T-cell (primary cell): ENCODE results near the gene MRPL44. TPM values are rescaled to one million over a fixed set of nuclear protein-coding genes. Genes with fewer than 3 reads are reported as not detected.

Source experiments
- ATAC-seq, 4 experiments: fragments of 200-7000 bp in 3 of 4; fragments of 150-1000 bp in 1 of 4; cut with Tn5 transposase; replicated peaks in 1 of 4; 1 replicate in 3 of 4; 2 replicates in 1 of 4; pipeline ENCODE4 v1.10.0; 2021; ENCODE audit warnings: moderate library complexity in 3 of 4, mild to moderate bottlenecking in 2 of 4, moderate number of reproducible peaks in 1 of 4
- CTCF ChIA-PET, 2 donors: fragments of 300-600 bp; sonication (Branson Sonifier 250); formaldehyde crosslinking; loops; one replicate each; lab custom pipeline; 2022; ENCODE audit warnings: antibody characterized with exemption in 2 of 2; lab: Charles Lee
- POLR2A ChIA-PET, 2 donors: fragments of 300-600 bp; sonication (Branson Sonifier 250); formaldehyde crosslinking; loops; one replicate each; lab custom pipeline; 2022; ENCODE audit warnings: antibody characterized with exemption in 2 of 2; lab: Charles Lee
- DNase-seq, 35 experiments: peaks; one replicate each; pipeline versions ENCODE4 v3.0.0 to v3.0.0-alpha.2; 2013 to 2023
- H3K27ac ChIP-seq: one replicate; pipeline ENCODE4 v1.5.1; 2013; ENCODE audit warnings: low read length
- H3K27me3 ChIP-seq, 2 experiments: replicated peaks in 1 of 2; 1 replicate in 1 of 2; 2 replicates in 1 of 2; pipeline versions ENCODE4 v1.6.1 to v1.7.0; 2013; ENCODE audit warnings: low read length in 1 of 2, mixed read lengths in 1 of 2; ENCODE audit not compliant: control insufficient read depth in 2 of 2, insufficient read depth in 2 of 2; ENCODE audit errors: extremely low read depth in 1 of 2
- H3K36me3 ChIP-seq, 2 donors: 1 replicate in 1 of 2; 2 replicates in 1 of 2; pipeline versions ENCODE4 v1.6.1 to v1.7.0; 2013; ENCODE audit warnings: low read length in 1 of 2; ENCODE audit not compliant: control insufficient read depth in 2 of 2, insufficient read depth in 1 of 2; ENCODE audit errors: extremely low read depth in 1 of 2
- H3K4me1 ChIP-seq, 2 experiments: 1 replicate in 1 of 2; 2 replicates in 1 of 2; pipeline versions ENCODE4 v1.6.1 to v1.7.0; 2013; ENCODE audit warnings: low read length in 2 of 2, mixed read lengths in 1 of 2; ENCODE audit not compliant: insufficient read depth in 2 of 2, control insufficient read depth in 1 of 2; ENCODE audit errors: extremely low read depth in 1 of 2
- H3K4me3 ChIP-seq, 2 donors: 1 replicate in 1 of 2; 2 replicates in 1 of 2; pipeline versions ENCODE4 v1.5.1 to v1.7.0; 2013; ENCODE audit warnings: mild to moderate bottlenecking in 2 of 2, low read length in 1 of 2, moderate library complexity in 1 of 2; ENCODE audit not compliant: control insufficient read depth in 1 of 2; ENCODE audit errors: extremely low read depth in 1 of 2
- H3K9me3 ChIP-seq: 2 replicates; pipeline ENCODE4 v1.7.0; 2013
- H3K27ac Mint-ChIP-seq, 2 donors: one replicate each; pipeline ENCODE4 v1.8.0; 2020 to 2021; ENCODE audit warnings: mild to moderate bottlenecking in 2 of 2, mixed read lengths in 2 of 2
- H3K27me3 Mint-ChIP-seq, 2 donors: one replicate each; pipeline ENCODE4 v1.8.0; 2021 to 2022; ENCODE audit warnings: mixed read lengths in 2 of 2
- H3K36me3 Mint-ChIP-seq: one replicate; pipeline ENCODE4 v1.8.0; 2021; ENCODE audit warnings: mixed read lengths
- H3K4me1 Mint-ChIP-seq, 3 donors: one replicate each; pipeline ENCODE4 v1.8.0; 2020 to 2022; ENCODE audit warnings: mixed read lengths in 3 of 3, mild to moderate bottlenecking in 1 of 3
- H3K4me3 Mint-ChIP-seq, 3 donors: one replicate each; pipeline ENCODE4 v1.8.0; 2020 to 2022; ENCODE audit warnings: mild to moderate bottlenecking in 3 of 3, mixed read lengths in 3 of 3, moderate library complexity in 3 of 3
- H3K9me3 Mint-ChIP-seq, 3 donors: one replicate each; pipeline ENCODE4 v1.8.0; 2020 to 2022; ENCODE audit warnings: mixed read lengths in 3 of 3
- WGBS: methylation state at CpG from one replicate; pipeline ENCODE4 v1.1.5; 2013; ENCODE audit warnings: missing lambda C conversion rate; ENCODE audit not compliant: insufficient coverage; 5-methylcytosine and 5-hydroxymethylcytosine counted together
- total RNA-seq, 35 experiments: library from RNA in 6 of 35; stranded (reverse) in 6 of 35; fragments of 120-200 nt in 1 of 35; gene quantifications; one replicate each; pipeline versions ENCODE4 v1.2.1 to v1.2.4 and lab custom pipeline; 2013 to 2026

Gene MRPL44
- total RNA-seq, result 10 to 100 TPM; 22.4 to 25.3 (median 23.8) TPM
- total RNA-seq (2013), result 27.5 TPM
- total RNA-seq (lab: John Stamatoyannopoulos, UW), result 32.2 to 64.9 (median 42.7) reads per million in 29 experiments

GRCh38 chr2:223957092-223957851, at the start of gene MRPL44:
TSS of gene MRPL44 (plus strand) at chr2:223957463. CDS start at chr2:223957473, 10 bp downstream.
- H3K27ac Mint-ChIP-seq, result peak within 1 kb of the TSS; percentile 93 to 95
- no peaks in the 10 kb centered on the region for H3K9me3 ChIP-seq
- H3K4me3 Mint-ChIP-seq, result peak within 1 kb of the TSS; percentile 93 to 99 (median 95)
- no peaks in the 10 kb centered on the region for H3K27me3 Mint-ChIP-seq
- peaks cover 0 to 20% of the 10 kb centered on the region in 2 donors for H3K36me3 ChIP-seq
- H3K27ac ChIP-seq, result peak within 1 kb of the TSS; percentile 63
- H3K4me3 ChIP-seq, result peak within 1 kb of the TSS; percentile 91 to 94
- peaks cover 26% of the 10 kb centered on the region for H3K36me3 Mint-ChIP-seq
- no peaks in the 10 kb centered on the region for H3K27me3 ChIP-seq
- no peaks in the 10 kb centered on the region for H3K9me3 Mint-ChIP-seq
- H3K4me1 ChIP-seq, result peaks cover 23 to 47% of the 10 kb centered on the region in 2 experiments
- ChIA-PET POLR2A (interaction anchor here in 1 of 2 donors (0.9 to 1.3 kb wide), 3 partner anchors 9 to 21 kb away, joined by 3 to 4 read pairs (median 4); no protein-coding TSS in a partner anchor), CTCF (interaction anchor here (0.5 to 1.2 kb wide), 5 partner anchors 11 to 234 kb away, joined by 3 to 20 read pairs (median 5); no protein-coding TSS in a partner anchor)
- peaks cover 56 to 62% (median 59%) of the 10 kb centered on the region in 3 donors for H3K4me1 Mint-ChIP-seq
- DNase-seq, result peak; percentile 86 to 98 (median 95)
- WGBS, result under 1% methylated on average over 61 of the region's 65 CpGs
- peak; percentile 100 for ATAC-seq

- POLR2A ChIA-PET, result interaction anchor here in 1 of 2 donors (0.5 to 0.6 kb wide), 2 partner anchors 23 to 716 kb away, joined by 3 to 10 read pairs; no protein-coding TSS in a partner anchor
- Histone ChIP-seq H3K4me1 (no peaks in the 10 kb centered on the region), H3K36me3 (peaks cover 0 to 15% of the 10 kb centered on the region in 2 donors), H3K9me3 (no peaks in the 10 kb centered on the region), H3K27ac (no peak overlapping the region), H3K4me3 (no peak overlapping the region), H3K27me3 (no peaks in the 10 kb centered on the region)
- Mint-ChIP-seq H3K36me3 (peaks cover 33% of the 10 kb centered on the region), H3K4me1 (peaks cover 3 to 6% (median 6%) of the 10 kb centered on the region in 3 donors), H3K4me3 (no peak overlapping the region), H3K27me3 (no peaks in the 10 kb centered on the region), H3K27ac (peak overlapping the region in 1 of 2 donors; percentile 16), H3K9me3 (no peaks in the 10 kb centered on the region)
- no peak for DNase-seq
- 92% methylated on average over 8 of the region's 8 CpGs for WGBS
- CTCF ChIA-PET, result interaction anchor here in 1 of 2 donors (0.5 kb wide), 1 partner anchor 76 kb away, joined by 3 read pairs; no protein-coding TSS in a partner anchor
- ATAC-seq, result no peak
Observed at GRCh38 chr2:223908304-223908998, 48.8 kb upstream of the MRPL44 start.

GRCh38 chr2:223909001-223909741, 48.1 kb upstream of the MRPL44 start:
- peak overlapping the region in 1 of 2 donors; percentile 16 for H3K27ac Mint-ChIP-seq
- ATAC-seq (no peak), DNase-seq (no peak)
- CTCF ChIA-PET, result interaction anchor here in 1 of 2 donors (0.5 to 0.9 kb wide), 2 partner anchors 52 to 75 kb away, joined by 3 read pairs; no protein-coding TSS in a partner anchor
- H3K4me3 Mint-ChIP-seq, result no peak overlapping the region
- Histone ChIP-seq H3K4me1 (no peaks in the 10 kb centered on the region), H3K36me3 (peaks cover 0 to 12% of the 10 kb centered on the region in 2 donors), H3K27ac (no peak overlapping the region), H3K4me3 (no peak overlapping the region), H3K27me3 (no peaks in the 10 kb centered on the region), H3K9me3 (no peaks in the 10 kb centered on the region)
- 85% methylated on average over 7 of the region's 7 CpGs for whole genome bisulfite sequencing
- no peaks in the 10 kb centered on the region for H3K27me3 Mint-ChIP-seq
- peaks cover 3 to 6% (median 6%) of the 10 kb centered on the region in 3 donors for H3K4me1 Mint-ChIP-seq
- peaks cover 33% of the 10 kb centered on the region for H3K36me3 Mint-ChIP-seq
- POLR2A ChIA-PET, result interaction anchor here in 1 of 2 donors (0.6 kb wide), 1 partner anchor 24 kb away, joined by 3 read pairs; no protein-coding TSS in a partner anchor
- no peaks in the 10 kb centered on the region for H3K9me3 Mint-ChIP-seq

- H3K36me3 Mint-ChIP-seq, result peaks cover 42% of the 10 kb centered on the region
- CTCF ChIA-PET, result interaction anchor here in 1 of 2 donors (1.1 kb wide), 1 partner anchor 31 kb away, joined by 3 read pairs; the partner anchor contains the start of gene WDFY1
Observed at GRCh38 chr2:223914324-223914723, 42.9 kb upstream of the MRPL44 start.

GRCh38 chr2:223915071-223915470, 42.2 kb upstream of the MRPL44 start:
- Mint-ChIP-seq H3K27me3 (no peaks in the 10 kb centered on the region), H3K9me3 (no peaks in the 10 kb centered on the region), H3K27ac (no peak overlapping the region), H3K4me3 (no peak overlapping the region), H3K4me1 (peaks cover 0 to 9% (median 8%) of the 10 kb centered on the region in 3 donors), H3K36me3 (peaks cover 37% of the 10 kb centered on the region)
- ChIA-PET CTCF (interaction anchor here in 1 of 2 donors (0.6 to 1.1 kb wide), 2 partner anchors 30 to 1889 kb away, joined by 3 to 4 read pairs; partner anchors contain the start of gene WDFY1), POLR2A (no interaction called here)
- peaks cover 0 to 22% of the 10 kb centered on the region in 2 donors for H3K36me3 ChIP-seq
- DNase-seq, result no peak
- no peaks in the 10 kb centered on the region for H3K4me1 ChIP-seq
- no peak overlapping the region for H3K27ac ChIP-seq
- no peak for ATAC-seq
- H3K9me3 ChIP-seq, result no peaks in the 10 kb centered on the region
- WGBS, result 94% methylated on average over 2 of the region's 3 CpGs
- H3K27me3 ChIP-seq, result no peaks in the 10 kb centered on the region
- H3K4me3 ChIP-seq, result no peak overlapping the region

More at GRCh38 chr2:223914324-223914723, 42.9 kb upstream of the MRPL44 start:
- POLR2A ChIA-PET, result interaction anchor here in 1 of 2 donors (0.6 kb wide), 1 partner anchor 66 kb away, joined by 5 read pairs; no protein-coding TSS in a partner anchor
- Histone ChIP-seq H3K27me3 (no peaks in the 10 kb centered on the region), H3K4me3 (no peak overlapping the region), H3K4me1 (no peaks in the 10 kb centered on the region), H3K9me3 (no peaks in the 10 kb centered on the region), H3K36me3 (peaks cover 0 to 25% of the 10 kb centered on the region in 2 donors), H3K27ac (no peak overlapping the region)
- Mint-ChIP-seq H3K27ac (no peak overlapping the region), H3K9me3 (no peaks in the 10 kb centered on the region), H3K4me3 (no peak overlapping the region), H3K27me3 (no peaks in the 10 kb centered on the region), H3K4me1 (peaks cover 0 to 9% (median 8%) of the 10 kb centered on the region in 3 donors)
- no peak for DNase-seq
- ATAC-seq, result no peak
